ENCODE measurements around the gene SMG9. TPM values are rescaled to one million over a fixed set of nuclear protein-coding genes. Genes with fewer than 3 reads are reported as not detected.

Gene SMG9
- total RNA-seq, 1 donor from 2014 or later: 126 TPM

DNA sequence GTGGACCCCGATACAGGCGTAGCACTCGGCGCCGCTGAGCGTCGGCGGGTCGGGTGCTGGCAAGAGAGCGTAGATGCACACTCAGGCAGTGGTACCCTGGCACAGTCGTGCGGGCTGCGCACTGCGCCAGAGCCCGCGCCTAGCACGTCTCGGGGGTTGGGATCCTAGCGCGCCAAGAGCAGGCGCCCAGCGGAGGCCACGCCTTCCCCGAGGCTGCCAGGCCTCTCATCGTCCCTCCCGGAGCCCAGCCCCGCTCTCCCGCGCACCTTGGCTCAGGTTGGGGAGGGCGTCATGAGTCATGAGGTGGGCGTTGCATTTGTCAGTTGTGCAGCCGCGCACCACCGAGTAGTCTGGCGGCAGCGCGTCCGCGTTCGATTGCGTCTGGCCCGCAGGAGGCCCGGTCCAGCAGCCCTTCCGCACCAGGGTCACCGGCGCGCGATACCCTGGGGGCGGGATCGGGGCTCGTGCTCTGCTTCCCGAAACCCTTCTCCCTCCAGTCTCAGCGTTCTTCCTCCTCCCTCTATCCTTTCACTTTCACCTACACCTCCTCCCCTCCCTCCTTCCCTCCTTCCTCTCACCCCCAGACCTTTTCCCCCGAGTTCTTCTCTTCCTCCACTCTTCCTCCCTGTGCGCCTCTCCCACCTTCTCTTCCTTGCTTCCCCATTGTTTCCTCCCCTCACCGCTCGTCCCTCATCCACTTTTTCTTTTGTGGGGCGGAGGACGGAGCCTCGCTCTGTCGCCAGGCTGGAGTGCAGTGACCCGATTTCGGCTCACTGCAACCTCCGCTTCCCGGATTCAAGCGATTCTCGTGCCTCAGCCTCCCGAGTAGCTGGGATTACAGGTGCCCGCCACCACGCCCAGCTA lies 44.0 kb upstream of the SMG9 start:
- H3K9me3 ChIP-seq: no peaks in the 10 kb centered on the region
- no peak overlapping the region for H3K27ac ChIP-seq
- intact Hi-C loops (cut with DNase I): no loop called here
- peaks cover 5% of the 10 kb centered on the region for H3K27me3 ChIP-seq
- H3K4me1 ChIP-seq: no peaks in the 10 kb centered on the region
- H3K4me3 ChIP-seq: peak overlapping the region; percentile 41 to 57
- no peak for TF ChIP-seq CTCF (IDR thresholded peaks at IDR 0.05)
- no peaks in the 10 kb centered on the region for H3K36me3 ChIP-seq
- DNase-seq (ENCODE audit: low spot score in 2 of 2): no peak

DNA sequence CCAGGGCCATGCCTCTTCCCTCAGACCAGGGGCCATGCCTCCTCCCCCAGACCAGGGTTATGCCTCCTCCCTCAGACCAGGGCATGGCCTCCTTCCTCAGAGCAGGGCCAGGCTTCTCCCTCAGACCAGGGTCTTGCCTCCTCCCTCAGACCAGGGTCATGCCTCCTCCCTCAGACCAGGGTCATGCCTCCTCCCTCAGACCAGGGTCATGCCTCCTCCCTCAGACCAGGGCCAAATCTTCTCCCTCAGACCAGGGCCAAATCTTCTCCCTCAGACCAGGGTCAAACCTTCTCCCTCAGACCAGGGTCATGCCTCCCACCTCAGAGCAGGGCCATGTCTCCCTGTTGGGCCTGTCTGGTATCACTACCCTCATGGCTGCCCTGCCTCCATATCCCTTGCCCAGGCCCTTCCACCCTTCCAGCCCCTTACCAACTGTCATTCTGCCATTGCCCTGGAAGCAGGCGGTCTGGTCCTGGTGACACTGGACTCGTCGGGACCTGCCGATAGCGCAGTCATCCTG lies 43.3 kb upstream of the SMG9 start:
- no peak for TF ChIP-seq CTCF (IDR thresholded peaks at IDR 0.05)
- peak overlapping the region; percentile 41 to 57 for H3K4me3 ChIP-seq

GRCh38 chr19:43797556-43797955 lies 42.8 kb upstream of the SMG9 start:
- Histone ChIP-seq H3K27ac (no peak overlapping the region), H3K36me3 (no peaks in the 10 kb centered on the region), H3K4me3 (no peak overlapping the region), H3K9me3 (no peaks in the 10 kb centered on the region), H3K4me1 (no peaks in the 10 kb centered on the region), H3K27me3 (peaks cover 5% of the 10 kb centered on the region)
- no peak for TF ChIP-seq CTCF (IDR thresholded peaks at IDR 0.05)
- intact Hi-C loops (cut with DNase I): no loop called here
- no peak for DNase-seq (ENCODE audit: low spot score in 2 of 2)

More for the DNA sequence above, 43.3 kb upstream of the SMG9 start:
- intact Hi-C loops (cut with DNase I): no loop called here
- Histone ChIP-seq H3K27ac (no peak overlapping the region), H3K27me3 (peaks cover 5% of the 10 kb centered on the region), H3K36me3 (no peaks in the 10 kb centered on the region), H3K4me1 (no peaks in the 10 kb centered on the region), H3K9me3 (no peaks in the 10 kb centered on the region)
- no peak for DNase-seq (ENCODE audit: low spot score in 2 of 2)

- no peak overlapping the region for H3K27ac ChIP-seq
- DNase-seq (ENCODE audit: low spot score in 2 of 2): no peak
- no peaks in the 10 kb centered on the region for H3K9me3 ChIP-seq
- intact Hi-C loops (cut with DNase I): no loop called here
- peaks cover 5% of the 10 kb centered on the region for H3K27me3 ChIP-seq
- no peak for TF ChIP-seq CTCF (IDR thresholded peaks at IDR 0.05)
- H3K4me3 ChIP-seq: no peak overlapping the region
- H3K36me3 ChIP-seq: no peaks in the 10 kb centered on the region
- no peaks in the 10 kb centered on the region for H3K4me1 ChIP-seq
These were observed 42.4 kb upstream of the SMG9 start for GRCh38 chr19:43797118-43797517.

DNA sequence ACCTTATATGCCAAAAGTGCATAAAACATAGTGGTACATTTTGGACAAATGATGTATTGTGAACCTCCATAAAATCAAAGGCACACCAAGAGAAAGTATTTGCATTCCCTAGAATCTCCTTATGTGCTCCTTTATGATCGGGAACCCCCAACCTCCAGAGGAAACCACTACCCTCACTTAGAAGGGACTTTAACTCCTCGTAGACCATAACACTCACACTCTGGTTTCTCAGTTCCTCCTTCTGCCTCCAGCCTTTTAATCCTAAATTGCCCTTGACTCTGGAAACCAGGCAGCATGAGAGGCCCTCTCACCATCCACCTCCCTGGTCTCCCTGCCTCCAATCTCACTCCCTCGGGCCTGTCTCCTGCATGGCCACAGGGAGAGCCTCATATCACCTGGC lies 35.8 kb upstream of the SMG9 start:
- intact Hi-C loops (cut with DNase I): no loop called here
- DNase-seq (ENCODE audit: low spot score in 2 of 2): no peak
- H3K9me3 ChIP-seq: no peaks in the 10 kb centered on the region
- TF ChIP-seq CTCF (IDR thresholded peaks at IDR 0.05): no peak
- H3K36me3 ChIP-seq: no peaks in the 10 kb centered on the region
- no peaks in the 10 kb centered on the region for H3K27me3 ChIP-seq
- no peak overlapping the region for H3K4me3 ChIP-seq
- no peak overlapping the region for H3K27ac ChIP-seq
- no peaks in the 10 kb centered on the region for H3K4me1 ChIP-seq

Measured in ascending aorta (tissue), 2 donors.